IMR-90 (cell line): ENCODE results near the gene BCL11A. TPM values are rescaled to one million over a fixed set of nuclear protein-coding genes. Genes with fewer than 3 reads are reported as not detected.

ENCODE experiments used
- ATAC-seq: fragments of 200-7000 bp; cut with Tn5 transposase; 2 replicates; pipeline ENCODE4 v1.9.1; 2020; ENCODE audit warnings: low read depth, mild to moderate bottlenecking, moderate library complexity
- BruUV-seq: library from RNA; stranded (reverse); fragments of 400-500 nt; replicated peaks from 2 replicates; lab custom pipeline; 2021; lab: Mats Ljungman, UMichigan
- CTCF ChIA-PET: fragments of 300-600 bp; formaldehyde crosslinking; extraction: SDS; loops from one replicate; lab custom pipeline; 2021; ENCODE audit warnings: antibody characterized with exemption; lab: Yijun Ruan, JAX
- POLR2A ChIA-PET: fragments of 300-600 bp; sonication (Branson Sonifier 250); formaldehyde crosslinking; loops from one replicate; lab custom pipeline; 2022; ENCODE audit warnings: antibody characterized with exemption; ENCODE audit not compliant: unreplicated experiment; lab: Charles Lee
- DNase-seq: peaks from one replicate; pipeline ENCODE4 v3.0.0; 2013
- H2AFZ ChIP-seq: replicated peaks from 2 replicates; pipeline ENCODE3; 2013; ENCODE audit warnings: low read length, mild to moderate bottlenecking; ENCODE audit not compliant: poor library complexity
- H2AK5ac ChIP-seq: 2 replicates; pipeline ENCODE4 v1.6.1; 2013; ENCODE audit warnings: low read depth, low read length, inconsistent platforms
- H2AK9ac ChIP-seq: replicated peaks from 2 replicates; pipeline ENCODE3; 2013; ENCODE audit warnings: mild to moderate bottlenecking, low read depth, low read length, moderate library complexity; ENCODE audit not compliant: poor library complexity
- H2BK120ac ChIP-seq: 2 replicates; pipeline ENCODE4 v1.6.1; 2013; ENCODE audit warnings: low read depth, low read length, inconsistent platforms
- H2BK15ac ChIP-seq: 3 replicates; pipeline ENCODE4 v1.6.1; 2013; ENCODE audit warnings: low read depth, low read length, inconsistent platforms
- H2BK20ac ChIP-seq: 2 replicates; pipeline ENCODE4 v1.6.1; 2013; ENCODE audit warnings: low read depth, mild to moderate bottlenecking, inconsistent platforms, low read length, moderate library complexity
- H2BK5ac ChIP-seq: 2 replicates; pipeline ENCODE4 v1.6.1; 2013; ENCODE audit warnings: mild to moderate bottlenecking, low read depth, low read length, inconsistent platforms; ENCODE audit not compliant: poor library complexity, severe bottlenecking
- H3K14ac ChIP-seq: replicated peaks from 2 replicates; pipeline ENCODE4 v1.6.1; 2013; ENCODE audit warnings: low read depth, low read length, inconsistent platforms
- H3K18ac ChIP-seq: 2 replicates; pipeline ENCODE4 v1.6.1; 2013; ENCODE audit warnings: low read depth, low read length, control low read depth
- H3K23ac ChIP-seq: 2 replicates; pipeline ENCODE4 v1.6.1; 2013; ENCODE audit warnings: low read depth, low read length, inconsistent platforms
- H3K27ac ChIP-seq: 2 replicates; pipeline ENCODE4 v1.5.1; 2013; ENCODE audit warnings: mild to moderate bottlenecking, control low read depth, low read length; ENCODE audit not compliant: insufficient read depth
- H3K27me3 ChIP-seq: 2 replicates; pipeline ENCODE4 v1.6.1; 2013; ENCODE audit warnings: low read length; ENCODE audit not compliant: control insufficient read depth, insufficient read depth
- H3K36me3 ChIP-seq: 2 replicates; pipeline ENCODE4 v1.6.1; 2013; ENCODE audit warnings: low read length, mixed read lengths; ENCODE audit not compliant: control insufficient read depth, insufficient read depth
- H3K4ac ChIP-seq: 2 replicates; pipeline ENCODE4 v1.6.1; 2013; ENCODE audit warnings: low read depth, low read length, inconsistent platforms
- H3K4me1 ChIP-seq: 2 replicates; pipeline ENCODE4 v1.6.1; 2013; ENCODE audit warnings: low read length, mixed read lengths; ENCODE audit not compliant: control insufficient read depth, insufficient read depth
- H3K4me2 ChIP-seq: 2 replicates; pipeline ENCODE4 v1.6.1; 2013; ENCODE audit warnings: low read depth, mild to moderate bottlenecking, control low read depth, low read length, moderate library complexity
- H3K4me3 ChIP-seq: 2 replicates; pipeline ENCODE4 v1.5.1; 2013; ENCODE audit warnings: low read depth, mild to moderate bottlenecking, control low read depth, low read length, moderate library complexity; ENCODE audit not compliant: insufficient read depth
- H3K56ac ChIP-seq: 2 replicates; pipeline ENCODE4 v1.6.1; 2013; ENCODE audit warnings: low read length, inconsistent platforms; ENCODE audit not compliant: insufficient read depth; ENCODE audit errors: extremely low read depth
- H3K79me1 ChIP-seq, 2 experiments: 2 replicates each; pipeline ENCODE4 v1.6.1; 2013; ENCODE audit warnings: low read length in 2 of 2, inconsistent platforms in 1 of 2, low read depth in 1 of 2
- H3K9ac ChIP-seq: 2 replicates; pipeline ENCODE4 v1.6.1; 2013; ENCODE audit warnings: low read depth, low read length, control low read depth
- H3K9me1 ChIP-seq: 2 replicates; pipeline ENCODE4 v1.6.1; 2013; ENCODE audit warnings: low read length, inconsistent platforms; ENCODE audit not compliant: insufficient read depth
- H3K9me3 ChIP-seq: 2 replicates; pipeline ENCODE4 v1.6.1; 2013; ENCODE audit warnings: low read length; ENCODE audit not compliant: control insufficient read depth, insufficient read depth
- H4K20me1 ChIP-seq: 2 replicates; pipeline ENCODE4 v1.6.1; 2013; ENCODE audit warnings: low read length, inconsistent platforms; ENCODE audit not compliant: insufficient read depth
- H4K5ac ChIP-seq: 2 replicates; pipeline ENCODE4 v1.6.1; 2013; ENCODE audit warnings: mild to moderate bottlenecking, low read depth, low read length, control low read depth
- H4K8ac ChIP-seq, 2 experiments: 2 replicates each; pipeline ENCODE4 v1.6.1; 2013; ENCODE audit warnings: low read depth in 2 of 2, low read length in 2 of 2, control low read depth in 1 of 2, inconsistent platforms in 1 of 2
- H4K91ac ChIP-seq: 2 replicates; pipeline ENCODE4 v1.6.1; 2013; ENCODE audit warnings: low read depth, low read length, inconsistent platforms; ENCODE audit not compliant: insufficient read depth
- BHLHE40 ChIP-seq: fragments of 150-350 bp; IDR thresholded peaks from 2 replicates; pipeline ENCODE4 v1.6.1; 2016; ENCODE audit warnings: mild to moderate bottlenecking, low read depth, low read length
- CEBPB ChIP-seq: IDR thresholded peaks from 2 replicates; pipeline ENCODE4 v1.6.1; 2012; ENCODE audit warnings: low read depth, low read length, improper control_type of control experiment
- CHD1 ChIP-seq: IDR thresholded peaks from 2 replicates; pipeline ENCODE4 v1.6.1; 2012; ENCODE audit warnings: low read depth, low read length, improper control_type of control experiment
- CTCF ChIP-seq: conservative IDR thresholded peaks from 2 replicates; pipeline ENCODE4 v1.5.1; 2012; ENCODE audit warnings: mild to moderate bottlenecking, low read depth, low read length, improper control_type of control experiment
- POLR2A ChIP-seq: IDR thresholded peaks from 2 replicates; pipeline ENCODE4 v1.6.1; 2012; ENCODE audit warnings: mild to moderate bottlenecking, low read depth, low read length
- RCOR1 ChIP-seq: IDR thresholded peaks from 2 replicates; pipeline ENCODE4 v1.6.1; 2012; ENCODE audit warnings: mild to moderate bottlenecking, low read length, improper control_type of control experiment; ENCODE audit not compliant: insufficient replicate concordance
- USF2 ChIP-seq: fragments of 150-350 bp; IDR thresholded peaks from 2 replicates; pipeline ENCODE4 v1.6.1; 2017; ENCODE audit warnings: mild to moderate bottlenecking, antibody characterized with exemption, low read length, low read depth
- WGBS, 2 experiments: methylation state at CpG; one replicate each; pipeline versions ENCODE4 v1.1.5 to v1.1.7; 2013; ENCODE audit warnings: missing lambda C conversion rate in 2 of 2; ENCODE audit not compliant: insufficient read length in 1 of 2; ENCODE audit errors: extremely low coverage in 2 of 2; 5-methylcytosine and 5-hydroxymethylcytosine counted together
- dilution Hi-C: fragments of 300-500 bp; cut with HindIII; formaldehyde crosslinking; loops from one replicate; pipeline ENCODE4 v1.14.3; 2018; ENCODE audit warnings: low sequenced_read_pairs; ENCODE audit not compliant: unreplicated experiment
- in situ Hi-C: fragments of 300-500 bp; cut with MboI; formaldehyde crosslinking; loops from 3 replicates; pipeline ENCODE4 v1.14.3; 2019; ENCODE audit warnings: low sequenced_read_pairs, inconsistent platforms, mixed read lengths
- intact Hi-C: fragments of 100-400 bp; cut with micrococcal nuclease; formaldehyde crosslinking; loops from 2 replicates; pipeline ENCODE4 v1.10.0; 2022
- polyA plus RNA-seq, 3 experiments: library from polyadenylated mRNA; depleted of rRNA; stranded (reverse); fragments of >200 nt; gene quantifications; 2 replicates each; pipeline ENCODE4 v1.2.3, GENCODE V29; 2012; ENCODE audit warnings: low replicate concordance in 1 of 3
- total RNA-seq: library from RNA; depleted of rRNA; stranded (reverse); fragments of >200 nt; gene quantifications from 2 replicates; pipeline ENCODE4 v1.2.3, GENCODE V29; 2012

Gene BCL11A
- total and polyA plus RNA-seq, 2 of the 4 experiments (the other 2 are of a cell fraction): 1.0 to 1.1 TPM

GRCh38 chr2:60534892-60535684 is 18.4 kb downstream of the BCL11A start:
- Histone ChIP-seq H3K4ac (no peak overlapping the region), H4K91ac (no peak overlapping the region), H3K56ac (no peak overlapping the region), H3K9ac (no peak overlapping the region), H2BK5ac (no peak overlapping the region), H2AFZ (no peak overlapping the region), H3K4me1 (peaks cover 4% of the 10 kb centered on the region; the same call in 1 of the 2 replicates), H3K4me2 (no peak overlapping the region), H3K27me3 (peaks cover 28% of the 10 kb centered on the region), H3K9me1 (no peaks in the 10 kb centered on the region), H3K27ac (no peak overlapping the region), H3K18ac (no peak overlapping the region), H4K5ac (no peak overlapping the region), H2BK120ac (no peak overlapping the region), H2AK9ac (no peak overlapping the region), H2AK5ac (no peak overlapping the region), H3K14ac (no peak overlapping the region), H2BK15ac (no peak overlapping the region), H3K36me3 (no peaks in the 10 kb centered on the region), H2BK20ac (no peak overlapping the region), H3K79me1 (no peaks in the 10 kb centered on the region), H3K23ac (no peak overlapping the region), H4K20me1 (no peaks in the 10 kb centered on the region), H4K8ac (no peak overlapping the region), H3K4me3 (no peak overlapping the region), H3K9me3 (no peaks in the 10 kb centered on the region)
- no peak for DNase-seq
- WGBS, 2 experiments: 100% methylated on average over 1 of the region's 6 CpGs; no CpG with 5 or more reads in 1 of the 2 experiments
- in situ Hi-C loops: no loop called here
- TF ChIP-seq CHD1: no peak
- TF ChIP-seq CTCF: no peak
- TF ChIP-seq RCOR1: no peak
- TF ChIP-seq POLR2A: no peak
- TF ChIP-seq BHLHE40: no peak
- TF ChIP-seq CEBPB: no peak
- TF ChIP-seq USF2: no peak
- dilution Hi-C loops: no loop called here
- intact Hi-C loops: no loop called here
- CTCF ChIA-PET: interaction anchor here (0.7 kb wide), 1 partner anchor 382 kb away, joined by 4 read pairs; no protein-coding TSS in a partner anchor
- no peak for ATAC-seq
- no TSS peak for BruUV-seq
- POLR2A ChIA-PET: no interaction called here
